ENCODE data around the gene RADIL. TPM values are rescaled to one million over a fixed set of nuclear protein-coding genes. Genes with fewer than 3 reads are reported as not detected.

The RADIL gene
- total and polyA plus RNA-seq, 7 donors, result 0.65 to 3.8 (median 2.6) TPM

DNA sequence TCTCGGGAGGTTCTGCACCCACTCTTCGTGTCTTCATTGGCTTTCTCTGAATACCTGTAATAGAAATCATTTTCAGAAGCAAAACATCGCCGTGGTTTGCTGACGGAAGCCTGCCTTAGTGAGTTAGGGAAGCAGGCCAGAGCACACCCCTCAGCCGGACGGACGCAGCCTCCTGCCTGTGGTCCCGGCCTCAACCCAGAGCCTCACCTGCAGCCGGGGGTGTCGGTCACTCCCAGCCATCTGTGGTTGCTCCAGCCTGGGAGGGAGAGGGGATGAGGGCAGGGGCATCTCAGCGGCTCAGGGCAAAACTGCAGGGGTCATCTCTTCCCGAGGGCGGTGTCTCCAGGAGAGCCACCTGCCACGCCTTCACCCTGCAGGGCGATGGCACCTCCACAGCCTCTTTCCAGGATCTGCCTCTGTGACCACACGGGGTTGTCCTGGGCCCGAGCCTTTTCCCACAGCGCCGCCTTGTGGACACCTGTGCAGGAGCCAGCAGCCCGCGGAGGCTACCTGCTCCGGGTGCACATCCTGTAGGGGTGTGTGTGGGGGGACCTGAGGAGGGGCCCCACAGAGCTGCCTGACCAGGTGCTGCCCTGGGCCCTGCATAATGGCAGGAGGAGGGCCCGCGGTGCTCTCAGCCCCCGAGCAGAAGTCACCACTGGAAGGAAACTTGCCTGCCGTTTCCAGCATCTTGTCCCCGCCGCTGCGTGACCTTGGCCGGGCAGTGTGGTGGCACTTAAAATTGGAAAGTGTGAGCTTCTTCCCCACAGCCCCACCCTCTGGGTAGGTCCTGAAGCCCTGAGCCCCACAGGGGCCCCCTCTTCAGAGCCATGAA lies 129.7 kb downstream of the RADIL start:
- Histone ChIP-seq H3K36me3 (ENCODE audit: insufficient read depth in 1 of 2, low read depth in 1 of 2) (peaks cover 0 to 58% of the 10 kb centered on the region in 2 donors), H3K27me3 (ENCODE audit: insufficient read depth in 3 of 3, low read length in 2 of 3) (no peaks in the 10 kb centered on the region), H3K4me3 (no peak overlapping the region), H3K9me3 (no peaks in the 10 kb centered on the region), H3K27ac (no peak overlapping the region), H3K4me1 (no peaks in the 10 kb centered on the region)
- peak; percentile 89 for TF ChIP-seq CTCF (IDR thresholded peaks at IDR 0.05)
- peak; percentile 74 to 91 for DNase-seq
- 48 to 58% (median 53%) methylated on average over 28 to 31 of the region's 31 CpGs for WGBS, 3 donors
- peak; percentile 84 to 94 (median 90) for ATAC-seq
- intact Hi-C loops (cut with DNase I), result loop anchor here (2.0 to 10.0 kb wide), 3 partner anchors 65 to 139 kb away; no protein-coding TSS in a partner anchor

GRCh38 chr7:4751398-4751947 lies 132.0 kb downstream of the RADIL start:
- Histone ChIP-seq H3K27ac (no peak overlapping the region), H3K4me1 (peaks cover 5% of the 10 kb centered on the region), H3K9me3 (no peaks in the 10 kb centered on the region), H3K4me3 (no peak overlapping the region), H3K27me3 (ENCODE audit: insufficient read depth in 3 of 3, low read length in 2 of 3) (no peaks in the 10 kb centered on the region), H3K36me3 (ENCODE audit: insufficient read depth in 1 of 2, low read depth in 1 of 2) (peaks cover 0 to 42% of the 10 kb centered on the region in 2 donors)
- ATAC-seq, result no peak
- no peak for DNase-seq
- intact Hi-C loops (cut with DNase I), result loop anchor here (2.0 to 10.0 kb wide), 3 partner anchors 23 to 137 kb away; partner anchors contain the start of gene AP5Z1 (in 1 of the 2)
- no peak for TF ChIP-seq CTCF (IDR thresholded peaks at IDR 0.05)
- 89 to 93% (median 90%) methylated on average over 20 of the region's 20 CpGs for WGBS, 3 donors

GRCh38 chr7:4749798-4750197 lies 133.7 kb downstream of the RADIL start:
- H3K27me3 ChIP-seq (ENCODE audit: insufficient read depth in 3 of 3, low read length in 2 of 3), result no peaks in the 10 kb centered on the region
- H3K36me3 ChIP-seq (ENCODE audit: insufficient read depth in 1 of 2, low read depth in 1 of 2), result peaks cover 0 to 25% of the 10 kb centered on the region in 2 donors
- WGBS, 3 donors, result 86 to 89% (median 88%) methylated on average over 15 of the region's 15 CpGs
- ATAC-seq (no peak), DNase-seq (no peak)
- H3K4me3 ChIP-seq, result no peak overlapping the region
- no peaks in the 10 kb centered on the region for H3K9me3 ChIP-seq
- H3K27ac ChIP-seq, result peak overlapping the region; percentile 92
- intact Hi-C loops (cut with DNase I), result loop anchor here (2.0 to 10.0 kb wide), 3 partner anchors 25 to 135 kb away; partner anchors contain the start of gene AP5Z1 (in 1 of the 2)
- H3K4me1 ChIP-seq, result peaks cover 15% of the 10 kb centered on the region
- TF ChIP-seq CTCF (IDR thresholded peaks at IDR 0.05), result no peak

DNA sequence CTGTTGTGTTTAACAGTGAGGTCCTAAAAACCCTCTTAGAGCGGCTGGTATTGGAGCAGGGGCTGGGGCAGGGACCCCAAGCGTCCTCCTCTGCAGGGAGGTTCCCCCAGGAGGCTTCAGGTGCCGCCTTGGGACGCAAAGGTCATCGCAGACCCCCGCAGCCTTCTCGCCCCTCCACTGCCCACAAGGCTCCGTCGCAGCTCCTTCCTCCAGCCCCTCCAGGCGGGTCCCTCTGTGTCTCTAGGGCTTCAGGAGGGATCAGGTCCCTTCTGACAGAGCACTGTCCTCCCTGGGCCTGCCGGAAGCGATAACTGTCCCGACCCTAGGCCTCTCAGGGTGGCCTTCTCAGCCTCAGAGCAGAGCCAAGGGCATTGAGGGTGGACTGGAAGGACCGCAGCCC lies 134.2 kb downstream of the RADIL start:
- ATAC-seq (no peak), DNase-seq (no peak)
- TF ChIP-seq CTCF (IDR thresholded peaks at IDR 0.05), result no peak
- Histone ChIP-seq H3K36me3 (ENCODE audit: insufficient read depth in 1 of 2, low read depth in 1 of 2) (peaks cover 0 to 21% of the 10 kb centered on the region in 2 donors), H3K4me1 (peaks cover 18% of the 10 kb centered on the region), H3K9me3 (no peaks in the 10 kb centered on the region), H3K27me3 (ENCODE audit: insufficient read depth in 3 of 3, low read length in 2 of 3) (no peaks in the 10 kb centered on the region), H3K27ac (peak overlapping the region; percentile 92), H3K4me3 (no peak overlapping the region)
- intact Hi-C loops (cut with DNase I), result loop anchor here in 1 of 2 donors (5.0 kb wide), 1 partner anchor 107 kb away; no protein-coding TSS in a partner anchor
- 88 to 96% (median 92%) methylated on average over 14 of the region's 14 CpGs for WGBS, 3 donors

Other genes starting within 250 kb of the RADIL start
- gene FOXK1, start 201.4 kb downstream of the RADIL start, total RNA-seq, result 10 to 100 TPM; 16.8 to 26.4 (median 21.5) TPM
- 1 to 10 TPM; 4.2 to 8.5 (median 8.3) TPM for gene FOXK1, start 201.4 kb downstream of the RADIL start, polyA plus RNA-seq
- gene AP5Z1, start 108.1 kb downstream of the RADIL start, total RNA-seq, result 10 to 100 TPM in 1 of 4 donors, 1 to 10 TPM in 3; 6.6 to 20.1 (median 8.7) TPM
- 10 to 100 TPM; 12.1 to 19.2 (median 15.2) TPM for gene AP5Z1, start 108.1 kb downstream of the RADIL start, polyA plus RNA-seq
- gene PAPOLB, start 21.7 kb downstream of the RADIL start, total RNA-seq, result under 1 TPM in 1 of 4 donors, not detected in 3; 0.11 TPM
- under 1 TPM in 1 of 3 donors, not detected in 2; 0.01 TPM for gene PAPOLB, start 21.7 kb downstream of the RADIL start, polyA plus RNA-seq
- not detected for gene MMD2, start 75.5 kb upstream of the RADIL start, total RNA-seq
- under 1 TPM in 1 of 3 donors, not detected in 2; 0.01 TPM for gene MMD2, start 75.5 kb upstream of the RADIL start, polyA plus RNA-seq
- gene RBAK, start 162.1 kb upstream of the RADIL start, total RNA-seq, result 1 to 10 TPM; 5.0 to 7.2 (median 6.6) TPM
- gene RBAK, start 162.1 kb upstream of the RADIL start, polyA plus RNA-seq, result 1 to 10 TPM; 2.6 to 6.5 (median 3.9) TPM